OCI-M2 (cell line): ENCODE measurements around the gene GALNT7.
"Not testable (repeated sequence)": the region's sequence is repeated elsewhere in the genome, so short reads cannot be mapped to it uniquely, and the experiment has no call there.

Experiments used
- DNase-seq: peaks from one replicate; lab custom pipeline; 2025; ENCODE audit not compliant: unreplicated experiment; lab: John Stamatoyannopoulos, UW

GALNT7 gene

DNA sequence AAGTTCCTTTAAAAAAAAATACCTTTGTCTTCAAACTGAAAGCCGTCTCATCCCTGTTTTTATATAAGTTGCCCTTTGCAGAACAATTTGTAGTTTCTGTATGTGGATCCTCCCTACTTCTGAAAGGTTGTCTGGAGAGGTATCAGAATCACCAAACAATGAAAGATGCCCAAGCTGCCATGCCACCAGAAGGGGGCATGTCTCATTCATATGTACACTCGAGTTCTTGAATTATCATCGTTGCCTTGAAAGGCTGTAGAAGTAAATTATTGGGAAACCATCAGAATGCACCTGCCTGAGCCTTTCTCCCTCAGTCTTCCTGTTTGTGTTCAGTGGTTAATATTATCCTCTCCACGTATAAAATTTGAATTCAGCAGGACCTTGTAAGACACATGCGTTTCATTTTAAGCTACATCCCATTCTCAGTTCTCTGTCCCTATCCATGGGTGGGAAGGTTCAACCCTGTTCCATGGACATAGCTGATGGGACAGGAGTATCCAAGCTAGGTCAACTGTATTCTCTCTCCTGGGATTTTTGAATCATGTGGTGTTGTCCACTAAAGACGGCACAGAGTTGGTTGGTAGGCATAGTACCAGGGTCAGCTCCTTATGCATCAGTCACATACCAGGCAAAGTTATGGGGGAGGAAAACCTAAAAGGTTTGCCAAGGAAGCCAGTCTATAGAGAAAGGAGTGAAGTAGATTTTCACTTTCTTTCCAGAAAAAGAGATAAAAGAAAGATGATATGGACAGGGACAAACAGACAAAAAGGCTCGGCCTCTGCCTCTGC, 24.0 kb downstream of the GALNT7 start:
- no peak for DNase-seq

DNA sequence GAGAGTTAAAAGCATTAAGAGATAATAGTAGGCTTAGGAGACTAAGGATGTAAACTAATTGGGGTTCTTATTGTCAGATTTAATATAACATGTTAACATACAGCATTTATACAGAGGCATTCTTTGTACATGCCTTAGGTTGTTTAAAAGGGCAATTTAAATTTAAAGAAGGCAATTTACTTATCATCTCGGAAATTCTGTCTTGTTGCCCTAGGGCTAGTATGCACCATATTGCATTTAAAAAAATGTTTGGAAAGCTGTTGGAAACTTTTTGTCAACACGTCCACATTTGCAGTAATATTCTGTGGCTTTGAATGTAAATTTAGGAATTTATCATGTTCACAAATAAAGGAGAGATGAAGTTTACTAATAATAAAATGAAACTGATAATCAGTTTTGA, 25.5 kb downstream of the GALNT7 start:
- DNase-seq: no peak

GRCh38 chr4:173195109-173195508, 26.5 kb downstream of the GALNT7 start:
- no peak for DNase-seq

DNA sequence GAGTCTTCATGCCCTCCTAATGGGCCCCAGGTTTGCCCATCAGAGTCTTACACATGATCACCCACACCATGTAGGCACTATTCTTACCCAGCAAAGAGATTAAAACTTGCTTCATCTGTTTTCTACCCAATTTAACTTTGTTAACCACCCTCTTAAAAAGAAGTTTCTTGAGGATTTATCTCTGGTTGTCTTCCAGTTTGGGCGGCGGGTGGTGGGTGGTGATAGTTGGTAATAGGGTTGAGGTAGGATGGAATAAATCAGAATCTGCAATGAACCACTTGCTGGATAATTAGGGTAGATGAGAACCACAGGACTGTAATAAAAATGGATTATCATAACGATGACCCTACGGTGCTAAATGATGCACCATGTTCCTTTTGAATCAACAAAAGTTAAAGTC, 30.9 kb downstream of the GALNT7 start:
- DNase-seq: no peak

GRCh38 chr4:173200103-173200884, 31.7 kb downstream of the GALNT7 start:
- no peak for DNase-seq

DNA sequence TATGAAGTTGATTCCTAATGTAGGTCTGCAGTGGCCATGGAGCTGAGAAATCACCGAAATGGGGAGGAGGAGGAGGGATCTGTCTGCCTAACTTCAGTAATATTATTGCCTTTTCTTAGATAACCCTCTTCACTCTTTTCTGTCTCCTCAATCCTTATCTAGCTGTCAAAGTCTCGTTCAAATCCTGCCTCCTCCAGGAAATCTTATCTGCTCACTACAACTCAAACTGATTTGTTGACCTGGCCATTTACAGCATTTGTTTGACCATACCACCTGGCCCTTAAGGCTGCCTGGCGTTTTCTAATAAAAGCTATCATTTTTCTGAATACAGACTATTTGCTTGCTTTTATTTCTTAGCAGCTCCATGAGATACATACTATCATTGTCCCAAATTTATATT, 33.8 kb downstream of the GALNT7 start:
- no peak for DNase-seq

DNA sequence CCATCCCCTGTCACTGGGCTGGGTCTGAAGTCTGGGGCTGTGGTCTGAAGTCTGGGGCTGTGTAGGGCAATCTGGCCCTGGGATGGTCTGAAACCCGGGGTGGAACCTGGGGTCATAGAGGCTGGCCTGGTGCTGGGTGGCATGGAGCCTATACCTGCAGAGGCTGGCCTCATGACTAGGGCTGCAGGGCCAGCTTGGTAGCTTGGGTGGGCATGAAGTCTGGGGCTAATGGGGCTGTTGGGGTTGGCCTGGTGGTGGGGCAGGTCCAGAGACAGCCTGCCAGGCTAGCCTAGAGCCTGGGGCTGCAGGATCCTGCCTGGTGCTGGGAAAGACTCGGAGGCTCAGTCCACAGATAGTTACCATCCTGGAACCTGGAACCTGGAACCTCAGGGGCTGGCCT, 37.0 kb downstream of the GALNT7 start:
- no peak for DNase-seq

DNA sequence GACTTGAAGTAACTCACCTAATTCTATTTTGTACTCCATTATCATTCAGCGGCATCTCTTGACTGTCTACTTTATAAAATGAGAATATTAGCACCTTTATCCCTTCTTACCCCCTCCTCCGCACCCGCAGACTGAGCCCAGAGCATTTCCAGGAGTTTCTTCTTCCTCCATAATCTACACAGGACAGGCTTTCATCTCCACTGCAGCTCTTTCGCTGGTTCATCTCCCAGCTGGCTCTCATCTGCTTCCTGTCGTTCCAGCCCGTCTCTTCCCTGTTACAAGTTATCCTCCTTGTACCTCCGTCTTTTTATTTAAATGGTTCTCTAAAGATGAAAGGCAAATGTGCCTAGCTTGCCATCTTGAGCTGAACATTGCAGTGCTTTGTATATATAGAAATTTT, 39.8 kb downstream of the GALNT7 start:
- DNase-seq: no peak

DNA sequence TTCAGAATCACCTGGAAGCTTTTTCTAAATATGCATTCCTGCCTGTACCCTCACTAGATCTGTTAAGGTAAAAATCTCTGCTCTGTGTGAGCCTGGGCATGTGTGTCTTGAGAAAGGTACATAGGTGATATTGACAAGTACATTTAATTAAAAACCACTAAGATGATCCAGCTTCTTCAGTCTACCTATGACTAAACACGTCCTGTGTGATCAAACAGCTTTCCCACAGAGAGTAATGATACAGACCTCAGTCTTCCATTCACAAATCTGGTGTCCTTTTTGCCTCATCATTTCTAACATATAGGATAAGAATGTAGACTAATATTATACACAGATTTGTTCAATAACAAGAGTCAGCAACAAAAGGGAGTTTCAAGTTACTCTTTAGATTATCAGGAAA, 42.6 kb downstream of the GALNT7 start:
- no peak for DNase-seq

DNA sequence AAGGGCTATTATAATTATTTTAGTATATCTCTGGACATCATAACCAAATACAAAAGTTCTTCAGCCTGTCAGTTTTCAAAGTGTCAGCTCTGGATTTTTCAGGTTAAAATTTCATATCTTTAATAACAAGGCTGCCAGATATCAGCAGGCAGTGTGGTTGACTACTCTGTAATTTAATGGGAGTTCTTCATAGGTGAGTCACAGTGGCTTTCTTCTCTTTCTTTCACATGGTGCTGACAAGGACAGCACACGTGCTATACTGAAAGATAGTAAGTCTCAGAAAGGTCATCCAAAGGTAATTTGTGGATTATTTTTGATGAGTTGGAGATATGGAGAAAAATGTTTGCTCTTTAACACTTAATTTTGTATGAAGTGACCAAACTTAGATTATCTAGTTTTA, 43.2 kb downstream of the GALNT7 start:
- no peak for DNase-seq

DNA sequence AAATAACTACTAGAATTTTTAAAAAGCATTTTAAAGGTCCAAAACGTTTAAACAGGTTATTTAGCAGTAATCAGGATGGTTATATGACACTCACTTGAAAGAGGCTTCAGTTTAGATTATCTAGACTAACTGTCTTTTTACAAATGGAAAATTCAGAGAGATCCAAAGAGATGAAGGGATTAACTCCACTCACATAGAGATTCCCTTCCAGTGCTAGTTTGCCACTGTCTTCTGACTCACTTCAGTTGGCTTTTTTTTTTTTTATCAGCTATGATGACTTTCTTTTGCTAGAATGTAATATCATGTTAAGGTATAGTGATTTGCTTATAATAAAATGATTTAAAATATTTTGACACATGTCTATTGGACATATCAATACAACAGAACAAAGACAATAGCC, 43.8 kb downstream of the GALNT7 start:
- DNase-seq: no peak

DNA sequence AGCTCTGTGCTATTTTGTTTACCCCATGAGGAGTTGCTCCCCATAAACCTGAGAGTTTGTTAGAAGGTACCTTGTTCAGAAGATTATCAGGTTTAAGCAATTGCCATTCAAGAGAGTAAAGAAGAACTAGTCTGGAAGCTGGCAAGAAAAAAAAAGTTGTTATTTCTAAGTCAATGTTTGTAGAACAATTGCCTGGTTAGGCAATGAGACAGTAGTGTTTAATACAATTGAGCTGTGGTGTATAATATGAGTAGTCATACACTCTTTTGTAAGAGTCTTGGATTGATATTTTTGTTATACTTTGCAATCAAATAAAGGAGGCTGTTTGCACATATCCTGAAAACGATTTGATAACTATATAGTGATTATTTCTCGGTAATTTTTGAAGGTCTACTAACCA, 44.7 kb downstream of the GALNT7 start:
- DNase-seq: no peak

DNA sequence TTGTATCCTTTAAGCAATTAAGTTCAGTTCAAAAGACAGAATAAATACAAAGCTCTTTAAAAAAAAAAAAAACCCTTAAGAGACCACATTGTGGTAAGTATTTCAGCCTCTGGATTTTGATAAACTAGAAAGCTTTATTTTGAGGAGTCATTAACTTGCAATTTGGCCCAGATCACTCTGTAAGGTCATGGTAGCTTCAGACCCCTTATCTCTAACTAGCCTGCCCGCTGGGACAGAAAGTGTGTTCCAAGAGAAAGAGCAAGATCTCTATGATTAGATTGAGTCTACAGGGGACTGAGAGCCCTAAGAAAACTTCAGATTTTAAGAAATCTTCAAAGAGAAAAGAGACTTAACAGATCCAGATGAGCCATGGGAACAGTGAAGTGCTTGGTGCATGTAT, 45.6 kb downstream of the GALNT7 start:
- DNase-seq: no peak

- no peak for DNase-seq
Observed at GRCh38 chr4:173214661-173215060, 46.0 kb downstream of the GALNT7 start.

GRCh38 chr4:173217075-173217474, 48.5 kb downstream of the GALNT7 start:
- no peak for DNase-seq

DNA sequence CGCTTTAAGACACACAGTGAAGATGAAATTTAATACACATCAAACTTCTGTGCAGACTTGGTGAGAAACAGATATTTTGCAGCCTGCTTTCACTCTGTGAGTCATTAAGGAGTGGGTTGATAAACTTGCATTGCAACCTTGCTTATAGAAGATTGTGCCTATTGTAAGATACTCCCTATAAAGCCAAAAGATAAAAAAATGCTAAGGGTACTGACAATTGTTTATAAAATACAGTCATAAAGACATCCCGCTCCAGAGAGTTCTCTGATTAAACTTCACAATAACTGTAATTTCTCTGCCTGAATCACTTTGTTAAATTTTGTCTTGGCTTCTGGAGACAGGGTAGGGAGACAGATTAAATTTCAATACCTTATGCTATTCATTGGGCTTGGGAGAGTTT, 49.1 kb downstream of the GALNT7 start:
- no peak for DNase-seq

DNA sequence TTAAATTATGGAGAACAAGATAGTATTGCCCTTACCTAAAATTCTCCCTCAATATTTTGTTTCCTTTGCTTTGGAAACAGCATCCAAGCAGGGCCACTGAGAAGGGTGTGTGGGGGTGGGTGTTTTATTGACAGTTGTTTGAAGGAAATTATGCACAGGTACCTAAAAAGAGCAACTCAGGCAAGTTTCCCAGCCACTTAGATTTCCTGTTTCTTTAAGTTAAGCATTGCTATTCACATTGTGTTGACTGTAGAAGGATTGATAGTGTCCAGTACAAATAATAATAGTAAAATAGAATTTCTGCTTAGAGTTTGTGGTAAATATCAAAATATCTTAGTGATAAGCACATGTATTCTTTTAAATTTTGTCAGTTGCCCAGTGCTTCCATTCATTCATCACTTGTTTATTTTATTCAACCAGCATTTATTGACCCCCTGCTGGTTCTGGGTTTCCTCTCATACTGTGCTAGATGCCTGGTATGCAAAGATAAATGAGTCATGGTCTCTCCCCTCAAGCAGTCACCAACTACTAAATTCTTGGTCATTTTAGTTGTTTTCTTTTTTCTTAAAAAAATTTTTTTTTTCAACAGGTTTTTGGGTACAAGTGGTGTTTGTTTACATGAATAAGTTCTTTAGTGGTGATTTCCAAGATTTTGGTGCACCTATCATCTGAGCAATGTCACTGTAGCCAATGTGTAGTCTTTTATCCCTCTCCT, 50.0 kb downstream of the GALNT7 start:
- peak; percentile 71 for DNase-seq

DNA sequence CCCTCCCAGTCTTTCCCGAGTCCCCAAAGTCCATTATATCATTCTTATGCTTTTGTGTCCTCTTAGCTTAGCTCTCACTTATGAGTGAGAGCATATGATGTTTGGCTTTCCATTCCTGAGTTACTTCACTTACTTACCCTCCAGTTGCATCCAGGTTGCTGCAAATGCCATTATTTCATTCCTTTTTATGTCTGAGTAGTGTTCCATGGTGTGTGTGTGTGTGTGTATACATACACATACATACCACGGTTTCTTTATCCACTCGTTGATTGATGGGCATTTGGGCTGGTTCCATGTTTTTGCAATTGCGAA, 50.5 kb downstream of the GALNT7 start:
- not testable (repeated sequence) for DNase-seq

DNA sequence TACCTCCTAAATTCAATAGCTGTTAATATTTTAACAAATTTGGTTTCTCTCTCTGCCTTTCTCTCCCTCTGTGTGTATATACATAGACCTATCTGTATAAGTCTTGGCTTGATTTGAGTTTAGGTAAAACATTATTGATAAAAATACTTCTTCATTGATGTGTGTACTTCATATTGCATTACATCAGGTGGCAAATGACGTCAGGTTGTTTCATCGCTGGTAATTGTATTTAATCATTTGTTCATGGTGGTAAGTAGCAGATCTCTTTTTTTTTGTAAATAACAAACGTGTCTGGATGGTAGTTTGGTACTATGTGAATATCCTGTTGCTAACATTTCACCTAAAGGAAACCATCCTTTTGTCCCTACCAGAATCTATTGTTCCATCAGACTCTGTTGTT, 55.1 kb downstream of the GALNT7 start:
- no peak for DNase-seq

GRCh38 chr4:173226401-173226888, 57.8 kb downstream of the GALNT7 start:
- DNase-seq: no peak

DNA sequence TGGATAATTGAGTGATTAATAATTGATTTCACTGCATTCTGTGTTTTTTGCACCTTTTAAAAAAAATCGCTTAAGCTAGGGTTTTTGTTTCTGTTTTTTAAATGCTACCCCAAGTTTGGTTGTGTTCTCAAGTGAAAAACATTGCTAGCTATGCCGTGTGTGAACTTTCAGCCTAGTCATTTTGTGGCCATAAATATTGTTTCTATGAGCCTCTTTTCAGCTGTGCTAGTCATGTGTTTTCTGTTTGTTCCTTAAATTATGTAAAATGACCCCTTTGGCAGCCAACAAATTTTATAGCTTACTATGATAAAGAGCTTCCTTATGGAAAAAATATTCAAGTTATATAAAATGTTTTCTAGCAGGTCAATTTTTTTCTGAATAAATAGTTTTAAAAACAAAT, 59.1 kb downstream of the GALNT7 start:
- no peak for DNase-seq

GRCh38 chr4:173230062-173230461, 61.5 kb downstream of the GALNT7 start:
- DNase-seq: no peak
